PC-3 (cell line): Measurements from ENCODE around the gene SMAP2. TPM values are rescaled to one million over a fixed set of nuclear protein-coding genes. Genes with fewer than 3 reads are reported as not detected.
A peak's percentile ranks its signal among the peaks of the same experiment; 100 is the strongest.

Experiments used
- ATAC-seq: fragments of 200-7000 bp; cut with Tn5 transposase; 2 replicates; pipeline ENCODE4 v1.9.1; 2020; ENCODE audit warnings: mild to moderate bottlenecking, moderate library complexity
- BruUV-seq: library from RNA; stranded (reverse); fragments of 400-500 nt; replicated peaks from 2 replicates; lab custom pipeline; 2021; lab: Mats Ljungman, UMichigan
- CTCF ChIA-PET: fragments of 300-600 bp; sonication (Branson Sonifier 250); formaldehyde crosslinking; loops from one replicate; lab custom pipeline; 2022; ENCODE audit warnings: antibody characterized with exemption; lab: Charles Lee
- POLR2A ChIA-PET: fragments of 300-600 bp; sonication (Branson Sonifier 250); formaldehyde crosslinking; loops from one replicate; lab custom pipeline; 2022; ENCODE audit warnings: antibody characterized with exemption; ENCODE audit not compliant: unreplicated experiment; lab: Charles Lee
- DNase-seq: peaks from one replicate; pipeline ENCODE4 v3.0.0-alpha.2; 2015
- H2AFZ ChIP-seq: fragments of 300-600 bp; sonication (generic); 2 replicates; pipeline ENCODE4 v1.6.0; 2016; ENCODE audit warnings: antibody characterized with exemption, low read length
- H3F3A ChIP-seq: fragments of 300-600 bp; sonication (generic); one replicate; pipeline ENCODE4 v1.6.0; 2017; ENCODE audit warnings: antibody characterized with exemption, low read length, control low read depth, mild to moderate bottlenecking; ENCODE audit not compliant: unreplicated experiment
- H3K27ac ChIP-seq: fragments of 300-600 bp; sonication (generic); 2 replicates; pipeline ENCODE4 v1.5.1; 2016; ENCODE audit warnings: mild to moderate bottlenecking, low read length
- H3K27me3 ChIP-seq: fragments of 300-600 bp; sonication (generic); 2 replicates; pipeline ENCODE4 v1.6.1; 2016; ENCODE audit warnings: low read length, mixed read lengths
- H3K36me3 ChIP-seq: fragments of 300-600 bp; sonication (generic); 2 replicates; pipeline ENCODE4 v1.6.1; 2016; ENCODE audit warnings: low read depth, mixed run types, low read length, mixed read lengths
- H3K4me1 ChIP-seq: fragments of 300-600 bp; sonication (generic); 2 replicates; pipeline ENCODE4 v1.5.1; 2016; ENCODE audit warnings: low read length; ENCODE audit not compliant: insufficient read depth
- H3K4me2 ChIP-seq: fragments of 300-600 bp; sonication (generic); 2 replicates; pipeline ENCODE4 v1.6.0; 2016; ENCODE audit warnings: low read length
- H3K4me3 ChIP-seq: fragments of 300-600 bp; sonication (generic); 2 replicates; pipeline ENCODE4 v1.5.1; 2016; ENCODE audit warnings: mild to moderate bottlenecking, low read length, mixed read lengths
- H3K79me2 ChIP-seq: fragments of 300-600 bp; sonication (generic); 2 replicates; pipeline ENCODE4 v1.6.1; 2017; ENCODE audit warnings: low read length, mixed read lengths
- H3K9ac ChIP-seq: fragments of 300-600 bp; sonication (generic); 2 replicates; pipeline ENCODE4 v1.6.0; 2016; ENCODE audit warnings: mild to moderate bottlenecking, low read length
- H3K9me2 ChIP-seq: fragments of 300-600 bp; sonication (generic); replicated peaks from 2 replicates; pipeline ENCODE4 v1.6.1; 2016; ENCODE audit warnings: mixed run types, low read length, mixed read lengths
- H3K9me3 ChIP-seq: fragments of 300-600 bp; sonication (generic); 2 replicates; pipeline ENCODE4 v1.6.1; 2016; ENCODE audit warnings: low read length, mixed read lengths
- H4K20me1 ChIP-seq: fragments of 300-600 bp; sonication (generic); 2 replicates; pipeline ENCODE4 v1.6.1; 2016; ENCODE audit warnings: low read length, mixed read lengths
- EZH2 ChIP-seq: fragments of 300-600 bp; sonication (generic); IDR thresholded peaks from one replicate; pipeline ENCODE4 v1.6.1; 2017; ENCODE audit warnings: antibody characterized with exemption, mild to moderate bottlenecking, low read length; ENCODE audit not compliant: unreplicated experiment
- EZH2phosphoT487 ChIP-seq: fragments of 300-600 bp; sonication (generic); IDR thresholded peaks from 2 replicates; pipeline ENCODE4 v1.6.1; 2018; ENCODE audit warnings: mild to moderate bottlenecking, antibody characterized with exemption, low read length, borderline replicate concordance
- intact Hi-C: fragments of 100-400 bp; cut with micrococcal nuclease; formaldehyde crosslinking; loops from 2 replicates; pipeline ENCODE4 v1.9.0; 2023
- total RNA-seq: library from RNA; depleted of rRNA; stranded (reverse); fragments of >200 nt; gene quantifications from 2 replicates; pipeline ENCODE4 v1.2.3, GENCODE V29; 2014
- TF ChIP-seq, protein P1 (sequence below): fragments of 300-600 bp; sonication (generic); conservative IDR thresholded peaks from 2 replicates; pipeline ENCODE4 v1.5.1; 2017; ENCODE audit warnings: antibody characterized with exemption, low read depth, mild to moderate bottlenecking, low read length

The SMAP2 gene
- total RNA-seq, 1 experiment from 2014 or later: 48.1 TPM

- H2AFZ ChIP-seq: no peak overlapping the region
- H3K79me2 ChIP-seq: peaks cover 97% of the 10 kb centered on the region
- H3K4me3 ChIP-seq: no peak overlapping the region
- no peaks in the 10 kb centered on the region for H3K27me3 ChIP-seq
- peak overlapping the region; percentile 90; the same call in 1 of the 2 replicates for H3K9ac ChIP-seq
- H3K9me3 ChIP-seq: no peaks in the 10 kb centered on the region
- H3K36me3 ChIP-seq: no peaks in the 10 kb centered on the region; the same call in none of the 2 replicates
- BruUV-seq: no TSS peak
- POLR2A ChIA-PET: no interaction called here
- H3K4me1 ChIP-seq: peaks cover 82% of the 10 kb centered on the region
- intact Hi-C loops: no loop called here
- no peaks in the 10 kb centered on the region for H3K9me2 ChIP-seq
- CTCF ChIA-PET: no interaction called here
- TF ChIP-seq EZH2 (no peak), EZH2phosphoT487 (no peak)
- TF ChIP-seq, protein P1, sequence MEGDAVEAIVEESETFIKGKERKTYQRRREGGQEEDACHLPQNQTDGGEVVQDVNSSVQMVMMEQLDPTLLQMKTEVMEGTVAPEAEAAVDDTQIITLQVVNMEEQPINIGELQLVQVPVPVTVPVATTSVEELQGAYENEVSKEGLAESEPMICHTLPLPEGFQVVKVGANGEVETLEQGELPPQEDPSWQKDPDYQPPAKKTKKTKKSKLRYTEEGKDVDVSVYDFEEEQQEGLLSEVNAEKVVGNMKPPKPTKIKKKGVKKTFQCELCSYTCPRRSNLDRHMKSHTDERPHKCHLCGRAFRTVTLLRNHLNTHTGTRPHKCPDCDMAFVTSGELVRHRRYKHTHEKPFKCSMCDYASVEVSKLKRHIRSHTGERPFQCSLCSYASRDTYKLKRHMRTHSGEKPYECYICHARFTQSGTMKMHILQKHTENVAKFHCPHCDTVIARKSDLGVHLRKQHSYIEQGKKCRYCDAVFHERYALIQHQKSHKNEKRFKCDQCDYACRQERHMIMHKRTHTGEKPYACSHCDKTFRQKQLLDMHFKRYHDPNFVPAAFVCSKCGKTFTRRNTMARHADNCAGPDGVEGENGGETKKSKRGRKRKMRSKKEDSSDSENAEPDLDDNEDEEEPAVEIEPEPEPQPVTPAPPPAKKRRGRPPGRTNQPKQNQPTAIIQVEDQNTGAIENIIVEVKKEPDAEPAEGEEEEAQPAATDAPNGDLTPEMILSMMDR: no peak
- H3K4me2 ChIP-seq: peak overlapping the region; percentile 85
- H3F3A ChIP-seq: peaks cover 21% of the 10 kb centered on the region
- no peaks in the 10 kb centered on the region for H4K20me1 ChIP-seq
- ATAC-seq (no peak), DNase-seq (no peak)
- peak overlapping the region; percentile 99 for H3K27ac ChIP-seq
Measured at GRCh38 chr1:40381268-40382107, 8.0 kb downstream of the SMAP2 start.

DNA sequence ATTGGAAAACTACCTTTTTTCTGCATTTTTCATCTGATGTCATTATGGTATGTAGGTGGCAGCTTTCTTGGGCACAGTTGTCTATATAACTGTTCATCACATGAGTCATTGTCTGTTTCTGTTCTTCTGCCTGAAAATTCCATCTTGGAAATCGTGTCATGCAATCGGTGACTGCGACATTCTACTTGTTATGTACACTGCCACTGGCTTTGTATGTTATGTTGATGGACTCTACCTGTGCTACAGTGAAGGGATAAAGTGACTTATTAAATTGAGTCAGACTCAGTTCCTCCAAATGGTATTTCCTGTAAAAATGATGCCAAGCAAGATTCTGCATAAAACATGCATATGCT, 8.6 kb downstream of the SMAP2 start:
- H3K4me2 ChIP-seq: peak overlapping the region; percentile 85
- no peaks in the 10 kb centered on the region; the same call in none of the 2 replicates for H3K36me3 ChIP-seq
- peak; percentile 45 for DNase-seq
- no TSS peak for BruUV-seq
- TF ChIP-seq EZH2: no peak
- TF ChIP-seq, protein P1: no peak
- TF ChIP-seq EZH2phosphoT487: no peak
- no peaks in the 10 kb centered on the region for H3K9me3 ChIP-seq
- peaks cover 21% of the 10 kb centered on the region for H3F3A ChIP-seq
- H3K27ac ChIP-seq: peak overlapping the region; percentile 99
- H2AFZ ChIP-seq: no peak overlapping the region
- H3K9ac ChIP-seq: peak overlapping the region; percentile 90
- no peaks in the 10 kb centered on the region for H3K27me3 ChIP-seq
- ChIA-PET POLR2A (no interaction called here), CTCF (no interaction called here)
- peaks cover 97% of the 10 kb centered on the region for H3K79me2 ChIP-seq
- no peaks in the 10 kb centered on the region for H4K20me1 ChIP-seq
- intact Hi-C loops: no loop called here
- ATAC-seq: no peak
- H3K4me3 ChIP-seq: peak overlapping the region; percentile 55; the same call in 1 of the 2 replicates
- peaks cover 77% of the 10 kb centered on the region for H3K4me1 ChIP-seq
- no peaks in the 10 kb centered on the region for H3K9me2 ChIP-seq

- TF ChIP-seq, protein P1: 0 out of 2 replicates have a peak, but pooled peaks have one; percentile 23
- no peak for TF ChIP-seq EZH2
- no peak for TF ChIP-seq EZH2phosphoT487
- no TSS peak for BruUV-seq
- Histone ChIP-seq H3K4me3 (peak overlapping the region; percentile 55), H3K9me3 (no peaks in the 10 kb centered on the region), H3K9me2 (no peaks in the 10 kb centered on the region), H3K27me3 (no peaks in the 10 kb centered on the region), H2AFZ (no peak overlapping the region), H3K27ac (peak overlapping the region; percentile 99), H3K4me1 (peaks cover 71% of the 10 kb centered on the region), H3K4me2 (peak overlapping the region; percentile 85), H3K9ac (peak overlapping the region; percentile 90), H3K36me3 (no peaks in the 10 kb centered on the region; the same call in none of the 2 replicates), H3K79me2 (peaks cover 97% of the 10 kb centered on the region), H3F3A (peaks cover 21% of the 10 kb centered on the region), H4K20me1 (no peaks in the 10 kb centered on the region)
- ATAC-seq: peak; percentile 12; the same call in 1 of the 2 replicates
- DNase-seq: no peak
- intact Hi-C loops: no loop called here
- ChIA-PET CTCF (interaction anchor here (1.6 kb wide), 1 partner anchor 44 kb away, joined by 6 read pairs; no protein-coding TSS in a partner anchor), POLR2A (no interaction called here)
Measured at GRCh38 chr1:40382601-40383000, 9.1 kb downstream of the SMAP2 start.
